ENCODE results near the gene DDX27.
"Not testable (repeated sequence)": the region's sequence is repeated elsewhere in the genome, so short reads cannot be mapped to it uniquely, and the experiment has no call there.

Gene DDX27

GRCh38 chr20:49186535-49187329, 32.5 kb upstream of the DDX27 start:
- POLR2A ChIA-PET: no interaction called here
- no peak for TF ChIP-seq CTCF (IDR thresholded peaks at IDR 0.05; ENCODE audit: control extremely low read depth, extremely low read depth, low read depth, missing control alignments)
- DNase-seq (ENCODE audit: extremely low spot score): peak; percentile 63
- CTCF ChIA-PET: interaction anchor here (1.1 to 3.1 kb wide), 3 partner anchors 13 to 54 kb away, joined by 3 to 19 read pairs (median 4); no protein-coding TSS in a partner anchor

- no peak for DNase-seq (ENCODE audit: extremely low spot score)
- CTCF ChIA-PET: interaction anchor here (1.1 to 3.1 kb wide), 3 partner anchors 14 to 55 kb away, joined by 3 to 19 read pairs (median 4); no protein-coding TSS in a partner anchor
- no peak for TF ChIP-seq CTCF (IDR thresholded peaks at IDR 0.05; ENCODE audit: control extremely low read depth, extremely low read depth, low read depth, missing control alignments)
- POLR2A ChIA-PET: no interaction called here
These were observed 31.8 kb upstream of the DDX27 start for GRCh38 chr20:49187330-49187850.

GRCh38 chr20:49187851-49188641, 31.2 kb upstream of the DDX27 start, which contains the start of gene STAU1:
TSS of gene STAU1 (minus strand) at chr20:49188334. CDS start at chr20:49166201, 22,133 bp downstream.
- ChIA-PET CTCF (interaction anchor here (0.9 to 3.1 kb wide), 4 partner anchors 10 to 55 kb away, joined by 3 to 19 read pairs (median 4); no protein-coding TSS in a partner anchor), POLR2A (no interaction called here)
- DNase-seq (ENCODE audit: extremely low spot score): peak; percentile 98
- TF ChIP-seq CTCF (IDR thresholded peaks at IDR 0.05; ENCODE audit: control extremely low read depth, extremely low read depth, low read depth, missing control alignments): no peak

GRCh38 chr20:49192944-49193518, 26.2 kb upstream of the DDX27 start:
- DNase-seq (ENCODE audit: extremely low spot score); POLR2A ChIA-PET: not testable (repeated sequence)
- CTCF ChIA-PET: interaction anchor here (0.7 to 1.2 kb wide), 3 partner anchors 24 to 573 kb away, joined by 3 to 6 read pairs (median 3); no protein-coding TSS in a partner anchor

GRCh38 chr20:49199729-49200293, 19.4 kb upstream of the DDX27 start:
- DNase-seq (ENCODE audit: extremely low spot score): no peak
- ChIA-PET POLR2A (no interaction called here), CTCF (interaction anchor here (0.6 to 4.8 kb wide), 4 partner anchors 17 to 67 kb away, joined by 3 to 25 read pairs (median 4); no protein-coding TSS in a partner anchor)
- TF ChIP-seq CTCF (IDR thresholded peaks at IDR 0.05; ENCODE audit: control extremely low read depth, extremely low read depth, low read depth, missing control alignments): no peak

- ChIA-PET POLR2A (no interaction called here), CTCF (interaction anchor here (8.5 kb wide), 1 partner anchor 14 kb away, joined by 45 read pairs; no protein-coding TSS in a partner anchor)
These were observed 16.2 kb upstream of the DDX27 start for GRCh38 chr20:49203011-49203410.

More at GRCh38 chr20:49203011-49203410, 16.2 kb upstream of the DDX27 start:
- DNase-seq (ENCODE audit: extremely low spot score): no peak
- TF ChIP-seq CTCF (IDR thresholded peaks at IDR 0.05; ENCODE audit: control extremely low read depth, extremely low read depth, low read depth, missing control alignments): no peak

All from GM10248 (cell line).